ENCODE results near the gene JAG2.

DNA sequence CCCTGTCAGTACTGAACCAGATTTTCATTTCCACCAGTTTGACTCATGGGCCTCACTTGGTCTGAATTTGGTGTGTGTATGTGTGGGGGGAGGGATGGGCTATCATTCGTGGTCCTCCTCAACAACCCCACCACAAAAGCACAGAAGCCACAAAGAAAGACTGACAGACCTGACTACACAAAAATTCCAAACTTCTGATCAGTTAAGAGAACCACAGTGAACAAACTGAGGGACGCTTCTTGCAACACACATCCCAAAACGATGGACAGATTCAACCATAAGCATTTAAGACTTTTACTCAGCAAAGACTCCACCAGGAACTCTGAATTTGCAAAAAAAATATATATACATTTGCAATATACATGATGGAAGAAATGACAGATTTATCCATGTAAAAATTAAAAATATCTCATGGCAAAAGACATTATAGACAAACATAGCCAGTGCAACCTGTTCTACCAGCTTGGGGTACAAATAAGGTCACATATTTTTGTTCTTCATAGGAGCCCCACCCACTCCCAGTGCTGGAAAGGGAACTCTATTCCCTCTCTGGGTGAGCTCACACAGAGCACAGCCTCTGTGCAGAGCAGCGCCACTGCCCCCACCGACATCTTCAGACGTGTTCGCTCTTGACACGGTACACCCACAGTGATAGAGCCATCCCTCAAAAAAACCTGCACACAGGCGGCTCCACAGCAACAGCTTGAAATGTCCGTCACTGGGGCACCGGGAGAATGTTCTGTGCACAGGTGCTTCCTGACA is 49.7 kb downstream of the JAG2 start:
- TF ChIP-seq, protein P1, sequence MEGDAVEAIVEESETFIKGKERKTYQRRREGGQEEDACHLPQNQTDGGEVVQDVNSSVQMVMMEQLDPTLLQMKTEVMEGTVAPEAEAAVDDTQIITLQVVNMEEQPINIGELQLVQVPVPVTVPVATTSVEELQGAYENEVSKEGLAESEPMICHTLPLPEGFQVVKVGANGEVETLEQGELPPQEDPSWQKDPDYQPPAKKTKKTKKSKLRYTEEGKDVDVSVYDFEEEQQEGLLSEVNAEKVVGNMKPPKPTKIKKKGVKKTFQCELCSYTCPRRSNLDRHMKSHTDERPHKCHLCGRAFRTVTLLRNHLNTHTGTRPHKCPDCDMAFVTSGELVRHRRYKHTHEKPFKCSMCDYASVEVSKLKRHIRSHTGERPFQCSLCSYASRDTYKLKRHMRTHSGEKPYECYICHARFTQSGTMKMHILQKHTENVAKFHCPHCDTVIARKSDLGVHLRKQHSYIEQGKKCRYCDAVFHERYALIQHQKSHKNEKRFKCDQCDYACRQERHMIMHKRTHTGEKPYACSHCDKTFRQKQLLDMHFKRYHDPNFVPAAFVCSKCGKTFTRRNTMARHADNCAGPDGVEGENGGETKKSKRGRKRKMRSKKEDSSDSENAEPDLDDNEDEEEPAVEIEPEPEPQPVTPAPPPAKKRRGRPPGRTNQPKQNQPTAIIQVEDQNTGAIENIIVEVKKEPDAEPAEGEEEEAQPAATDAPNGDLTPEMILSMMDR (IDR thresholded peaks at IDR 0.05), result no peak
- TF ChIP-seq POLR2A (IDR thresholded peaks at IDR 0.05), result no peak
